Ishikawa (cell line): ENCODE results near the gene LGALS14.

Experiments
- CEBPB ChIP-seq: IDR thresholded peaks from 2 replicates; pipeline ENCODE4 v1.6.1; 2012
- CREB1 ChIP-seq: IDR thresholded peaks from 2 replicates; pipeline ENCODE4 v1.6.1; 2012; ENCODE audit warnings: low read depth
- EGR1 ChIP-seq: IDR thresholded peaks from 2 replicates; pipeline ENCODE4 v1.6.1; 2012
- EP300 ChIP-seq: IDR thresholded peaks from 2 replicates; pipeline ENCODE4 v1.6.1; 2012; ENCODE audit warnings: borderline replicate concordance
- FOXM1 ChIP-seq: IDR thresholded peaks from 2 replicates; pipeline ENCODE4 v1.6.1; 2012; ENCODE audit warnings: low read depth, borderline replicate concordance
- NFIC ChIP-seq: IDR thresholded peaks from 2 replicates; pipeline ENCODE4 v1.6.1; 2012
- RAD21 ChIP-seq: IDR thresholded peaks from 2 replicates; pipeline ENCODE4 v1.6.1; 2012; ENCODE audit warnings: low read depth
- TAF1 ChIP-seq: IDR thresholded peaks from 2 replicates; pipeline ENCODE4 v1.6.1; 2012; ENCODE audit warnings: low read depth, mild to moderate bottlenecking
- TCF12 ChIP-seq: IDR thresholded peaks from 2 replicates; pipeline ENCODE4 v1.6.1; 2012; ENCODE audit warnings: low read depth
- TEAD4 ChIP-seq: IDR thresholded peaks from 2 replicates; pipeline ENCODE4 v1.6.1; 2012
- YY1 ChIP-seq: IDR thresholded peaks from 2 replicates; pipeline ENCODE4 v1.6.1; 2012; ENCODE audit warnings: low read depth
- ZBTB7A ChIP-seq: IDR thresholded peaks from 2 replicates; pipeline ENCODE4 v1.6.1; 2012; ENCODE audit warnings: low read depth
- TF ChIP-seq, protein P1 (sequence below): IDR thresholded peaks from 2 replicates; pipeline ENCODE4 v1.6.1; 2012
- TF ChIP-seq, protein P2 (sequence below): IDR thresholded peaks from 2 replicates; pipeline ENCODE4 v1.6.1; 2012; ENCODE audit warnings: low read depth, mild to moderate bottlenecking
- TF ChIP-seq, protein P3 (sequence below): IDR thresholded peaks from 2 replicates; pipeline ENCODE4 v1.6.1; 2012

LGALS14 gene

DNA sequence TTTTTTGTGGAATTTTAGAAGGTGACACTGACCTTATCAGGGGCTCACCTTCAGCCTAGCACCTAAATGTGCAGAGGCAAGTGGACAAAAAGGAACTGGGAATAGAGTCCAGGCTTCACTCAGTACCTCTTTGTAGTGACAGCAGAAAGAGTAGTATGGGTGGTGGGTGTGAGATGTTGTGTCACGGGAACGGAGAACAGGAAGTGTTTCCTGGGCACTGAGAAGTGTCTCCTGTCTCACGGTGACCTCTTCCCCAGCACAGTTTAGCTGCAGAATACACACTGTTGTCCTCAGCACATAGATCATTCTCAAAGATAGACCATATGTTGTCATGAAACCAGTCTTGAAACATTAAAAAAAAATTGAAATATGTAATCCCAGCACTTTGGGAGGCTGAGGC lies 17.5 kb upstream of the LGALS14 start:
- TF ChIP-seq FOXM1 (no peak), NFIC (no peak), CEBPB (no peak), EP300 (no peak), YY1 (no peak)
- TF ChIP-seq, protein P1, sequence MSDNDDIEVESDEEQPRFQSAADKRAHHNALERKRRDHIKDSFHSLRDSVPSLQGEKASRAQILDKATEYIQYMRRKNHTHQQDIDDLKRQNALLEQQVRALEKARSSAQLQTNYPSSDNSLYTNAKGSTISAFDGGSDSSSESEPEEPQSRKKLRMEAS: no peak

DNA sequence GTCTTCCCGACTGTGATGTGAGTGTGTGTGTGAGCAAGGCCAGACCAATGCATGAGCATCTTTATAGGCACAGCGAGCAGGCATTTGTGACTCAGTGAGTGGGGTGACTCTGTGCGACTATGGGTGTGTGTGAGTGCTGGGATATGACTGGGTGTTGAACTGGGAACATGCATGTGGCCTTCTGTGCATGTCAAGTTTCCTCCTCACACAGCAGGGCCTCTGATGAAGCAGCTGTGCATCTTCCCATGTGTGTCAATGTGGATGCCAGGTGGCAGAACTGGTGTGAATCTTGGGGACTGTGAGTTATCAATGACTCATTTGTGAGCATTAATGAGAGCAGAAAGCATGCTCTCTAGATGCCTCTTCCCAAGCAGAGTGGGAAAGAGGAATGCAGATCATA lies 12.1 kb upstream of the LGALS14 start:
- TF ChIP-seq TEAD4 (no peak), ZBTB7A (no peak), TCF12 (no peak), FOXM1 (no peak), CREB1 (no peak), RAD21 (no peak), TAF1 (no peak)
- TF ChIP-seq, protein P2, sequence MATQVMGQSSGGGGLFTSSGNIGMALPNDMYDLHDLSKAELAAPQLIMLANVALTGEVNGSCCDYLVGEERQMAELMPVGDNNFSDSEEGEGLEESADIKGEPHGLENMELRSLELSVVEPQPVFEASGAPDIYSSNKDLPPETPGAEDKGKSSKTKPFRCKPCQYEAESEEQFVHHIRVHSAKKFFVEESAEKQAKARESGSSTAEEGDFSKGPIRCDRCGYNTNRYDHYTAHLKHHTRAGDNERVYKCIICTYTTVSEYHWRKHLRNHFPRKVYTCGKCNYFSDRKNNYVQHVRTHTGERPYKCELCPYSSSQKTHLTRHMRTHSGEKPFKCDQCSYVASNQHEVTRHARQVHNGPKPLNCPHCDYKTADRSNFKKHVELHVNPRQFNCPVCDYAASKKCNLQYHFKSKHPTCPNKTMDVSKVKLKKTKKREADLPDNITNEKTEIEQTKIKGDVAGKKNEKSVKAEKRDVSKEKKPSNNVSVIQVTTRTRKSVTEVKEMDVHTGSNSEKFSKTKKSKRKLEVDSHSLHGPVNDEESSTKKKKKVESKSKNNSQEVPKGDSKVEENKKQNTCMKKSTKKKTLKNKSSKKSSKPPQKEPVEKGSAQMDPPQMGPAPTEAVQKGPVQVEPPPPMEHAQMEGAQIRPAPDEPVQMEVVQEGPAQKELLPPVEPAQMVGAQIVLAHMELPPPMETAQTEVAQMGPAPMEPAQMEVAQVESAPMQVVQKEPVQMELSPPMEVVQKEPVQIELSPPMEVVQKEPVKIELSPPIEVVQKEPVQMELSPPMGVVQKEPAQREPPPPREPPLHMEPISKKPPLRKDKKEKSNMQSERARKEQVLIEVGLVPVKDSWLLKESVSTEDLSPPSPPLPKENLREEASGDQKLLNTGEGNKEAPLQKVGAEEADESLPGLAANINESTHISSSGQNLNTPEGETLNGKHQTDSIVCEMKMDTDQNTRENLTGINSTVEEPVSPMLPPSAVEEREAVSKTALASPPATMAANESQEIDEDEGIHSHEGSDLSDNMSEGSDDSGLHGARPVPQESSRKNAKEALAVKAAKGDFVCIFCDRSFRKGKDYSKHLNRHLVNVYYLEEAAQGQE: no peak
- TF ChIP-seq, protein P1: no peak

DNA sequence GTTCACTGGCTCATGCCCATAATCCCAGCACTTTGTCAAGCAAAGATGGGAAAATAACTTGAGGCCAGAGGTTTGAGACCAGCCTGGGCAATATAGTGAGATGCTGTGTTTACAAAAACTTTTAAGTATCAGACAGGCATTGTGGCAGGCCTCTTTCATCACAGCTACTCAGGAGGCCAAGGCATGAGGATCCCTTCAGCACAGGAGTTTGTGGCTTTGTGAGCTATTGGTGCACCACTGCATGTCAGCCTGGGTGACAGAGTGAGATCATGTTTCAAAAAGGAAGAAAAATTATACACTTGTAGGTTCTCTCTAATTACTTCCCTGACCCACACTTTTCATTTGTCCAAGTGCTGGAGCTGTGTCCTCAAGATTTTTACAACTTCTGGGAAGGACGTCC lies 11.5 kb upstream of the LGALS14 start:
- no peak for TF ChIP-seq NFIC
- TF ChIP-seq FOXM1: no peak
- no peak for TF ChIP-seq CREB1
- TF ChIP-seq TEAD4: no peak
- no peak for TF ChIP-seq TAF1
- TF ChIP-seq EGR1: no peak
- TF ChIP-seq, protein P2: no peak

DNA sequence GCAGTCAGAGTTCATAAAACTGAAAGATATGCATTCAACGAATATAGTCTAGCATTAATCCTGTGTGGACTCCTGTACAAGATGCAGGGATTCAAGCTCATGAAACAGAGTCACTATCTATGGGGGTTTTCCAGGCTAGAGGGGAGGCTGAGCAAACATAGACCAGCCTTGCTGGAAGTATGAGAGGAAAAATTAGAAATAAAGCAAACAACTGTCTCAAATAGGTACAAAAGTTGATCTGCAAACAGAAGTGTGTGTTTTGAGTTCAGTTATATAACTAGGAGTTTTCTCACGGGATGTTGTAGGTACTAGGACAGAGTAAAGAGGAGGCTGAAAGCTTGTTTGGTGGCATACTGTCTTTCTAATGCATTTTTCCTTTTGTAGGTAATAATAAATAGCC lies 8.5 kb upstream of the LGALS14 start:
- TF ChIP-seq TAF1 (no peak), EGR1 (no peak), CEBPB (no peak), YY1 (no peak), TEAD4 (no peak), ZBTB7A (no peak), FOXM1 (no peak)

DNA sequence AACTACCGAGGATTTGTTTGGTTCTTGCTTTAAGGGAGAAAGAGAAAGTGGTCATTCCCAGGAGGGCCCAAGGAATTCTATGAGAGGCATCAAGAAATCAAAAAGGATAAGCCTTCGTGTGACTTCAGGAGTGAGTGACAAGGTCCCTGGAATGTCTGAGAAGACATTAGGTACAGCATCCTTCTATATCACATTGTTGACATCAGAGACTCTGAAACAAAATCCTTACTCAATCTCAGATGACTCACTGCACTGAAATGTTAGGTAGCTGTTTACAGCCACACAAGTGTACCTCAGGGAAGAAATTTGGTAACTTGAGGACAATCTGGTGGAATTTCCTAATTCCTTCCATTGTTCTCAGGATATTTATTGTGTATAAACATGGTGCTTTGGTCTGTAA lies 7.9 kb upstream of the LGALS14 start:
- TF ChIP-seq CREB1 (no peak), EP300 (no peak), CEBPB (no peak), YY1 (no peak), RAD21 (no peak), FOXM1 (no peak)
- TF ChIP-seq, protein P3, sequence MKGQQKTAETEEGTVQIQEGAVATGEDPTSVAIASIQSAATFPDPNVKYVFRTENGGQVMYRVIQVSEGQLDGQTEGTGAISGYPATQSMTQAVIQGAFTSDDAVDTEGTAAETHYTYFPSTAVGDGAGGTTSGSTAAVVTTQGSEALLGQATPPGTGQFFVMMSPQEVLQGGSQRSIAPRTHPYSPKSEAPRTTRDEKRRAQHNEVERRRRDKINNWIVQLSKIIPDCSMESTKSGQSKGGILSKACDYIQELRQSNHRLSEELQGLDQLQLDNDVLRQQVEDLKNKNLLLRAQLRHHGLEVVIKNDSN: no peak
- TF ChIP-seq, protein P2: no peak

DNA sequence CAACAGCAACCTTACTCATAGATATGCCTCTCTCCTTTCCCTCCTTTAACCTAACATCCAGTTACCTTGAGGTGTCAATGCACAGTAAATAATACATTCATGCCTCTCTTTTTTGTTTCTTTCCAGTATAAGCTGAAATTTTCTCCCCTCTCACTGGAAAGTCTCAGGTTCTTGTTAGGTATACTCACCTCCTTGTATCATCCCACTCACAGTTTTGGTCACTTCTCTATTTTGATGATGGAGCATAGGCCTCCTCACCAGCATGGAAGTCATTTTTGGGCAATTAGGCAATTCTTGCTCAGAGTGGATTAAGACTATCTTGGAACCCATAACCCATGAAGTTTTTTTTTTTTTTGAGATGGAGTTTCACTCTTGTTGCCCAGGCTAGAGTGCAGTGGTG lies 5.7 kb upstream of the LGALS14 start:
- TF ChIP-seq NFIC (no peak), EP300 (no peak), RAD21 (no peak), CEBPB (no peak), ZBTB7A (no peak), TEAD4 (no peak), TAF1 (no peak), CREB1 (no peak), YY1 (no peak), FOXM1 (no peak), TCF12 (no peak)
- TF ChIP-seq, protein P1: no peak
- TF ChIP-seq, protein P2: no peak
- TF ChIP-seq, protein P3: no peak
